NCI-H146 treated with DMSO at 0.1 percent for 48 hours (cell line): ENCODE measurements around the gene BBLN.
A peak's percentile ranks its signal among the peaks of the same experiment; 100 is the strongest.
"Not testable (repeated sequence)": the region's sequence is repeated elsewhere in the genome, so short reads cannot be mapped to it uniquely, and the experiment has no call there.

Experiments used
- DNase-seq: peaks from one replicate; lab custom pipeline; 2025; ENCODE audit not compliant: unreplicated experiment; lab: John Stamatoyannopoulos, UW

Gene BBLN, protein sequence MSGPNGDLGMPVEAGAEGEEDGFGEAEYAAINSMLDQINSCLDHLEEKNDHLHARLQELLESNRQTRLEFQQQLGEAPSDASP

GRCh38 chr9:128159784-128160602 is at the start of gene BBLN:
TSS of gene BBLN (plus strand) at chr9:128160265. CDS start at chr9:128160408, 143 bp downstream.
- peak; percentile 60 for DNase-seq

GRCh38 chr9:128111726-128112125 is 48.3 kb upstream of the BBLN start:
- not testable (repeated sequence) for DNase-seq

DNA sequence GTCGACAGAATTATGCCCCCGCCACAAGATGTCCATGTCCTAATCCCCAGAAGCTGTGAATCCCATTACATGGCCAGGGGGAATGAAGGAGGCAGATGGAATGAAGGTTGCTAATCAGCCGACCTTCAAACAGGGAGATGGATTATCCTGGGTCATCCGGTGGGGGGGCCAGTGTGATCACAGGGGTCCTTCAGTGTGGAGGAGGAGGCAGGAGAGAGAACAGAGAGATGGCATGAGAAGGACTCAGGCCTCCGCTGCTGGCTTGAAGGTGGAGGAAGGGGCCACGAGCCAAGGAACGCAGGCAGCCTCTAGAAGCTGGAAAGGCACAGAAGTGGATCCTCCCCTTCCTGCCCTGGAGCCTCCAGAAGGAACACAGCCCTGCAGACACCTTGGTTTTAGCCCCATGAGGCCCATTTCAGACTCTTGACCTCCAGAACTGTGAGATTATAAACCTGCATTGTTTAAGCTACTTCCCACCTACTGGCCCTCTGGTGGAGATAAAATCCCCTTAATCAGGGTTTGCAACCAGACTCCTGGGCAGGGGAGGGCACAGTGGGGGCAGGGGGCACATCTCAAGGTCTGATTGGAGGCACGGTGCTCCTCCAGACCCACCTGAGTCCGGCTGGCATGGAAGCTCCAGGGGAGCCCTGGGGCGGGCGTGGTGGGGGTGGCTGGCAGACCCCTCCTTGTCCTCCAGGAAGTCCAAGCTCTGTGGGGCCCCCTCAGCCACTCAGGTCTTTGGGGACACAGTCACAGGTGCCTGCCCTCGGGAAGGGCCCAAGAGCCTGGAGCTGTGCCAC is 46.3 kb upstream of the BBLN start:
- DNase-seq: no peak

GRCh38 chr9:128114326-128115186 is 45.5 kb upstream of the BBLN start:
- DNase-seq: no peak

DNA sequence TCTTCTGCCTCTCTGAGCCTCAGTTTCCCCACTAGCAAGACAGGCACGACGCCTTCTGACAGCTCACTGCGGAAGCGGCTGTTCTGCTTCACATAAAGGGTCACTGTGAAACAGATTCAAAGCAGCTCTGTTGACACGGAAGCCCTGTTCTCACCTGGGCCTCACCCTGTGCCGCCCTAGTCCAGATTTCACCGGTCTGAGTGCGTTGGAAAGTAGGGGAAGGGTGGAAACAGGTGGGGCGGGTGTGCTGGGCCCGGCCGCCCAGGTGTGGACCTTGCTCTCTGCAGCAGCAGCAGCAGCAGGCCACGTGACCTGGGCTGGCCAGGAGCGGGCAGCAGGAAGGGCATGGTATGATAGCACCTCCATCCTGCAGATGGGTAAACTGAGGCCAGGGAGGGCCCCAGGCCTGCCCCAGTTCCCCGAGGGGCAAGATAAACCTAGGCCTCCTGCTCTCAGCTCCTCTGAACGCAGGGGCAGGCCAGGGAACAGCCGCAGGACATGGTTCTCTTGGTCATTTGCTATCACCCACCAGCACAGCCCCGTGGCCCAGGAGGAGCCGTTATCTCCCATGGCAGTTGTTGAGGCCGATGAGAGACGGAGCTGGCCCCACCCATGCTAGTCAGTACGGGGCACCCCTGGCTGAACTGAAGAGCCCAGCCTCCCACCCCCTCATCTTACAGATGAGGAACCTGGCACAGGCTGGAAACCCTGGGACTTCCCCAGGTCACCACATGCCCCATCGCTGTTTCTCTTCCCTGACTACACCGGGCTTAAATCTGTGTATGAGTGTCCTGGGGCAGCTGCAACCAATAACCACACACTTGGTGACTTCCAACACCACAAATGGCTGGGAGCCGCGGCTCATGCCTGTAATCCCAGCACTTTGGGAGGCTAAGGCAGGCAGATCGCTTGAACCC is 44.6 kb upstream of the BBLN start:
- DNase-seq: no peak

DNA sequence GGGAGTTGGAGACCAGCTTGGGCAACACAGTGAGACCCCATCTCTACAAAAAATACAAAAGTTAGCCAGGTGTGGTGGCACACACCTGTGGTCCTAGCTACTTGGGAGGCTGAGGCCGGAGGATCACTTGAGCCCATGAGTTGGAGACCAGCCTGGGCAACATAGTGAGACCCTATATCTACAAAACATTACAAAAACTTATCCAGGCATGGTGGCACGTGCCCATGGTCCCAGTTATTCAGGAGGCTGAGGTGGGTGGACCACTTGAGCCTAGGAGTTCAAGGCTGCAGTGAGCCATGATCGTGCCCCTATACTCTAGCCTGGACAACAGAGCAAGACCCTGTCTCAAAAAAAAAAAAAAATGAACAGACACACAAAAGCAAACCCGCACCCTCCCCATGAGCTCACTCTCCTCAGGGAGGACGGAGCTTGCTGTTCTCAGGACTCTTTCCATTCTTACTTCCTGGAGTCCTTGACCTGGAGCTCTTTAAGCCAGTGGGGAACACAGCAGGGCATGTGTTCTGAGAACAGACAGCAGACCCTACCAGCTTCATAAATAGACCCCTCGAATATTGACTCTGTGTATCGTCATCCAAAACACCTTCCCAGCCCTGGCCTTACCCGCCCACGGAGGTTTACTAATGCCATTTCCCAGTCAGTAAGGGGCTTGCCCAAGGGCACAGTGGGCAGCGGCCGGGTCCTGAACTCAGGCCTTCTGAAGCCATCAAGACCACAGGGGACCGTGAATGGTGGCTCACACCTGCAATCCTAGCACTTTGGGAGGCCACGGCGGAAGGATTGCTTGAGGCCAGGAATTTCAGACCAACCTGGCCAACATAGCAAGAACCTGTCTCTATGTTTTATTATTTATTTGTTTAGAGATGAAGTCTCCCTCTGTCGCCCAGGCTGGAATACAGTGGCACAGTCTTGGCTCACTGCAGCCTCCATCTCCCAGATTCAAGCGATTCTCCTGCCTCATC is 43.7 kb upstream of the BBLN start:
- DNase-seq: no peak

DNA sequence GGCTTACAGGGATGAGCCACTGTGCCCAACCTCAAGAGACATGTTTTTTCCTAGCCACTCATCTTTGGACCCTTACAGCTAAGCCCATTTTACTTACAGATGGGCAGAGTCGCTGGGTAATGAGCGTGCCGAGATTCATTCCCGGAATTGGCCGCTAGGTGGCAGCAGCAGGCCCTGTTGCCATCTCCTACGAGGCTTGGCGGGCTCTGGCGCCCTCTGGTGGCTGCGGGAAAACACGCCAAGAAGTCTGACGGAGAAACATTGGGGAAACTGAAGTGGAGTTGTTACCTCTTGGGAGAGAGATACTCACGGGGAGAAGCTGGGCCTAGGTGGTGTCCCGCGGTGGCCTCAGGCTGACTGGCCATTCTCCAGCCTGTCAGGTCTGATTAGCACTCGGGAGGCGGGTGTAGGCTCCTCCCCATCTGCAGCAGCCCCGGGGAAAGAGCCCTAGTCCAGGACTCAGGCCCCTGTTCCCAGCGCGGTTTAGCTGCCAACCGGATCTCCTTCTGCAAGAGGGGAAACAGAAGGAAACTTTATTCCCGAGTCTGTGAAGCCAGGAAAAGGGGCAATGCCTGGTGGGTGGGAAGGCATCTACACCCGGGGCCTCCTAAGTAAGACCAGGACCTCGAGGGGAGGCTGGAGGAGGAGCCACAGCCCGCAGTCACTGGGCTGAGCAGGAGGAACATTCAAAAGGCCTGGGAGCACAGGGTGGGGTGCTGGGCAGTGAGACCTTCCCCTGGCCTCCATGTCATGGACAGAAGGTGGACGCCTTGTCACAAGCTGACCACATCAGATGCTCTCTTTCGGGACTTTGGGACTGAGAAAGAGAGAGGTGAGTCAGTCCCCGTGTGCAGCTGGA is 42.2 kb upstream of the BBLN start:
- peak; percentile 54 for DNase-seq

DNA sequence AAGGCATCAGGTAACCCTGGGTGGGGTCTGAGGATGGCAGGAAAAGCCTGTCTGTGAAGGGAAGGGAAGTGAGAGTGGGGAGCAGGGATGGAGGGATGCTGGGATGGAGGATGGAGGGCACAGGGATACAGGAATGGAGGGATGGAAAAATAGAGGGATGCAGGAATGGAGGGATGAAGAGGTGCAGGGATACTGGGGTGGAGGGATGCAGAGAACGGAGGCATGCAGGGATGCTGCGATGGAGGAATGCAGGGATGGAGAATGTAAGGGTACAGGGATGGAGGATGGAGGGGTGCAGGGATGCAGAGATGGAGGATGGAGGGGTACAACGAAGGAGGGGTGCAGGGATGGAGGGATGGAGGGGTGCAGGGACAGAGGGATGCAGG is 41.6 kb upstream of the BBLN start:
- DNase-seq: no peak

GRCh38 chr9:128118971-128119665 is 40.9 kb upstream of the BBLN start:
- no peak for DNase-seq

GRCh38 chr9:128120061-128120740 is 39.9 kb upstream of the BBLN start:
- DNase-seq: no peak

DNA sequence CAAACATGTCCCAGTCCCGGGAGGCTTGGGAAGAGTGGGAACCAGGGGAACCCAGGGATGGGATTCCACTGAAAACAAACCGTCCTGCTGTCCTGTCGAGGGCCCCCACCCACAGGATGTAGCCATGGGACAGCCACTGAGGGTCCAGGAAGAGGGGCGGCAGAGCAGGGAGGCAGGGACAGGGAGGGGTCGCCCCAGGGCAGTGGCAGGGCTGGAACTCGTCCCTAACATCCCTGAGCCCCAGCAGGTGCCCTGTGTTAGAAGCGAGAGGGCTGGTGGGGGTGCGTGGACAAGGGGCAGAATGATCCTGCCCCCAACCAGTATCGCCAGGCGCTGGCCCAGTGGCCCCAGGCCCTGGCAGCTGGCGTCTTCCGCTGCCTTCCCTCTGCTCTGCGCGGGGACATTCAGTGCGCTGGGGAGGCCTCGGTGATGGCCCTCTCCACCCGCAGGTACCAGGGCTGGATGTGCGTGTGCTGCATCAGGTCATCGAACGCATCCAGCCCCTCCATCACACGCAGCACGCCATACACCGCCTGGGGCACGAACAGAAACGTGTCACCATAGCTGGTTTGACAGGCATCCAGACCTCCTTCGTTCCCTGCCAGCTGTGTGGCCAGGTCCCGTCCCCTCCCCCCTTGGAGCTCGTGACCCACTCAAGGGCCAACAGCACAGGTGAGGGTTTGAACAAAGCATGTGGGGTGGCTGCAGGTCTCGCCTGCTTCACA is 39.2 kb upstream of the BBLN start:
- no peak for DNase-seq

DNA sequence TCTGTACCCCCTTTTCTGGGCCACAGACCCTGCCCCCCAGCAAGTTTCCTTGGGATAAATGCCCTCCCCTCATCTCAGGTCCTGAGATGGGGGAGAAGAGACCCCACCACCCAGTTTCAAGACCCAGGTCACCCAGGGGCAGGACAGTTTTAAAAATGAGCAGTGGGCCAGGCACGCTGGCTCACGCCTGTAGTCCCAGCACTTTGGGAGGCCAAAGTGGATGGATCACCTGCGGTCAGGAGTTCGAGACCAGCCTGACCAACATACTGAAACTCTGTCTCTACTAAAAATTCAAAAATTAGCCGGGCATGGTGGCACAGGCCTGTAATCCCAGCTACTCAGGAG is 38.6 kb upstream of the BBLN start:
- DNase-seq: no peak

- no peak for DNase-seq
Observed at GRCh38 chr9:128121924-128122808, 37.9 kb upstream of the BBLN start.

DNA sequence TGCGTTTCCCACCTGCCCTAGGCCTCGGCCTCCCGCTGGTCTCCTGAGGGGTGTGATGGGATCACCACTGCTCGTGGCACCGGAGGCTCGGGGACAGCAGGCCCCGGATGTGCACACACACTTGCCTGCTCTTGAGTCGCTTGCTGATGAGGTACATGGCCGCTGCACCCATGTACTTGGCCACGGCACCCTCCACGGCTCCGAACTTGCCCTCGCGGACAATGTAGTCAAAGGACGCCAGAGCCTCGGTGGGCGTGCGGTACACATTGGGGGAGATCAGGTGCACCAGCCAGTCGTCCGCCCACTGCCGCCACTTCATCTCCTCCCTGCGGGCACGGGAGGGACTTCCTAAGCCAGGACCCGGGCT is 37.3 kb upstream of the BBLN start:
- DNase-seq: no peak

- no peak for DNase-seq
Observed at GRCh38 chr9:128123451-128124080, 36.5 kb upstream of the BBLN start.
